GM12892 (cell line): Measurements from ENCODE around the gene GTPBP4.

Source experiments
- POLR2A ChIP-seq: IDR thresholded peaks from 2 replicates; pipeline ENCODE4 v1.6.1; 2011; ENCODE audit warnings: low read depth, low read length, control low read depth
- POLR2AphosphoS5 ChIP-seq: IDR thresholded peaks from 2 replicates; pipeline ENCODE4 v1.6.1; 2011; ENCODE audit warnings: low read depth, low read length, control low read depth

DNA sequence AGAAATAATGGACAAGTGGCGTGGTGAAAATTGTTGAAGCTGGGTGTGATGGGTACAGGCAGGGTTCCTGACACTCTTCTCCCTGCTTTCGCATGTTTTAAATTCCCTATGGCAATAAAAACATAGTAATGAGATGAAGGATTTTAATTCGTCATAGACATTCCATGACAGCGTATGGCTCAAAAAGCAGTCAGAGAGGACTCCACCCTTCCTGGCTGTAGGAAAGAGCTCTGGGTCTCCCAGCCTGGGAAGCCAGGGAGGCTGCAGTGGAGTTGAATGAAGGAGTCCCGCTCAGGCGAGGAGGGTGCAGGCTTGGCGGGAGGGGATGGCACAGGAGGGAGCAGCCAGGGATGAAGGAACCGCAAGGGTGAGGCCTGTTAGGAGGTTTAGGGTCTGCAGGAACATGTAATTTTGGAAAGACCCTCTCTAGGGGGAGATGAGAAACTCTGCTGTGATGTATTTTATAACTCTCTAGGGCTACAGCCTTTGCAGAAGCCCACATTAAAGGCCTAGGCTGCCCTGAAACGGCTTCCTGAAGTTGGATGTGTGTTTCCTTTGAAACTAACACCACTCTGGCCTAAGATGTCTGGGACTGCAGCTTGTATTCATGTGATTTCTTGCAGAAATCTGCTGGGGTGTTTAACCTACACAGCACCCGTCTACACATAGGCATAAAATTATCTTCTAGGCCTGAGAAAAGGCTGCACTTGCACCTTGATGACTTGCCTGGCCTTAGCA, 49.1 kb upstream of the GTPBP4 start:
- TF ChIP-seq POLR2AphosphoS5 (no peak), POLR2A (no peak)
